Spleen (tissue), 11 donors: ENCODE results near the gene WDR13. TPM values are rescaled to one million over a fixed set of nuclear protein-coding genes. Genes with fewer than 3 reads are reported as not detected.

Experiments used
- DNase-seq: peaks from one replicate; pipeline ENCODE4 v3.0.0-alpha.2; 2020
- H3K27ac ChIP-seq, 8 donors: fragments of 200-600 bp; sonication (generic) in 7 of 8; 1 replicate in 4 of 8; 2 replicates in 4 of 8; pipeline versions ENCODE4 v1.5.0 to v1.8.0; 2016 to 2021; ENCODE audit warnings: inconsistent platforms in 4 of 8, mild to moderate bottlenecking in 4 of 8, moderate library complexity in 1 of 8
- H3K27me3 ChIP-seq, 7 donors: fragments of 200-600 bp; sonication (generic) in 6 of 7; replicated peaks in 1 of 7; 1 replicate in 4 of 7; 2 replicates in 3 of 7; pipeline versions ENCODE4 v1.5.0 to v1.8.0; 2016 to 2021; ENCODE audit warnings: inconsistent platforms in 3 of 7, mild to moderate bottlenecking in 1 of 7
- H3K36me3 ChIP-seq, 6 donors: fragments of 200-600 bp; sonication (generic) in 5 of 6; 1 replicate in 4 of 6; 2 replicates in 2 of 6; pipeline versions ENCODE4 v1.5.0 to v1.8.0; 2016 to 2021; ENCODE audit warnings: inconsistent platforms in 2 of 6
- H3K4me1 ChIP-seq, 6 donors: fragments of 200-600 bp; sonication (generic) in 5 of 6; 1 replicate in 3 of 6; 2 replicates in 3 of 6; pipeline versions ENCODE4 v1.5.0 to v1.8.0; 2016 to 2021; ENCODE audit warnings: inconsistent platforms in 3 of 6
- H3K4me3 ChIP-seq, 8 donors: fragments of 200-600 bp; sonication (generic) in 7 of 8; 1 replicate in 4 of 8; 2 replicates in 4 of 8; pipeline versions ENCODE4 v1.5.0 to v1.8.0; 2016 to 2021; ENCODE audit warnings: inconsistent platforms in 4 of 8, mild to moderate bottlenecking in 4 of 8, moderate library complexity in 2 of 8
- H3K9me3 ChIP-seq, 8 donors: fragments of 200-600 bp; sonication (generic) in 7 of 8; 1 replicate in 4 of 8; 2 replicates in 4 of 8; pipeline versions ENCODE4 v1.5.0 to v1.8.0; 2016 to 2021; ENCODE audit warnings: inconsistent platforms in 4 of 8
- CTCF ChIP-seq, 11 experiments: fragments of 200-600 bp in 7 of 11; fragments of 450-650 bp in 4 of 11; sonication (generic) in 4 of 11; IDR thresholded peaks in 8 of 11; conservative IDR thresholded peaks in 3 of 11; 1 replicate in 7 of 11; 2 replicates in 4 of 11; pipeline versions ENCODE4 v1.4.0 to v1.8.0; 2016 to 2021; ENCODE audit warnings: antibody characterized with exemption in 11 of 11, inconsistent platforms in 4 of 11, mild to moderate bottlenecking in 1 of 11
- POLR2A ChIP-seq, 3 donors: fragments of 450-650 bp; IDR thresholded peaks; one replicate each; pipeline ENCODE4 v1.5.1; 2017; ENCODE audit warnings: antibody characterized with exemption in 3 of 3, mild to moderate bottlenecking in 1 of 3
- POLR2AphosphoS5 ChIP-seq, 3 donors: sonication (generic); formaldehyde crosslinking; IDR thresholded peaks; one replicate each; pipeline ENCODE4 v1.5.1; 2017; ENCODE audit warnings: antibody characterized with exemption in 3 of 3
- WGBS, 5 donors: extraction: QIAGEN DNeasy Blood & Tissue Kit in 3 of 5; methylation state at CpG; one replicate each; pipeline versions ENCODE4 v1.1.5 to v1.1.7; 2013 to 2018; 5-methylcytosine and 5-hydroxymethylcytosine counted together
- intact Hi-C: fragments of 100-400 bp; cut with DNase I; formaldehyde crosslinking; loops from one replicate; pipeline ENCODE4 v1.15.0; 2023; ENCODE audit warnings: low total_unique reads
- polyA plus RNA-seq, 3 donors: library from polyadenylated mRNA; stranded (reverse); fragments of 200-250 nt; gene quantifications; one replicate each; pipeline ENCODE4 v1.2.1, GENCODE V29; 2013
- total RNA-seq, 7 donors: library from RNA; depleted of rRNA in 3 of 7; stranded (reverse); fragments of >200 nt in 3 of 7; fragmentation: NEBNext Ultra II Directional in 4 of 7; extraction: Animal tissue kit (Norgen Biotek cat#: 25700) in 4 of 7; gene quantifications; one replicate each; pipeline versions ENCODE4 v1.1.0 to v1.2.1, GENCODE V29; 2016 to 2021
- donor health status: healthy with polysubstance abuse.
- donor health status: DM: no; HTN: no; CAD: no; lungs with moderate emphysema.
- donor health status: DM: no; HTN: no; CAD: no.
- donor health status: Bipolar disorder and iron deficiency.
- donor health status: healthy.
- donor health status: DM: no; HTN: no; CAD: no.
- donor health status: DM: yes; HTN: yes; CAD: no.

WDR13 gene
- total and polyA plus RNA-seq, 10 donors: 61.2 to 200 (median 85.4) TPM

- Histone ChIP-seq H3K4me3 (peak overlapping the region in 1 of 8 donors; percentile 4), H3K27me3 (no peaks in the 10 kb centered on the region), H3K36me3 (no peaks in the 10 kb centered on the region), H3K4me1 (peaks cover 0 to 7% (median 0%) of the 10 kb centered on the region in 6 donors), H3K27ac (peak overlapping the region in 5 of 8 donors; percentile 33 to 56 (median 51)), H3K9me3 (no peaks in the 10 kb centered on the region)
- intact Hi-C loops: no loop called here
- no peak for DNase-seq
- peak in 1 of 11 experiments; percentile 7 for TF ChIP-seq CTCF (IDR thresholded peaks at IDR 0.05 in 8 of 11, conservative IDR thresholded peaks at IDR 0.05 in 3 of 11)
- TF ChIP-seq POLR2AphosphoS5 (IDR thresholded peaks at IDR 0.05): peak in 2 of 3 donors; percentile 61 to 82
- TF ChIP-seq POLR2A (IDR thresholded peaks at IDR 0.05): no peak
- WGBS, 5 donors: 23 to 42% (median 35%) methylated on average over 4 to 8 of the region's 8 CpGs
Measured at GRCh38 chrX:48617542-48618340, 20.4 kb downstream of the WDR13 start.

- Histone ChIP-seq H3K4me3 (no peak overlapping the region), H3K4me1 (peaks cover 0 to 7% (median 2%) of the 10 kb centered on the region in 6 donors), H3K9me3 (no peaks in the 10 kb centered on the region), H3K27ac (no peak overlapping the region), H3K27me3 (no peaks in the 10 kb centered on the region), H3K36me3 (no peaks in the 10 kb centered on the region)
- DNase-seq: no peak
- WGBS, 5 donors: 77 to 97% (median 91%) methylated on average over 5 of the region's 5 CpGs
- TF ChIP-seq CTCF (IDR thresholded peaks at IDR 0.05 in 8 of 11, conservative IDR thresholded peaks at IDR 0.05 in 3 of 11) (no peak), POLR2AphosphoS5 (IDR thresholded peaks at IDR 0.05) (no peak), POLR2A (IDR thresholded peaks at IDR 0.05) (no peak)
- intact Hi-C loops: no loop called here
Measured at GRCh38 chrX:48626401-48627298, 29.4 kb downstream of the WDR13 start.

GRCh38 chrX:48631376-48632090 lies 34.2 kb downstream of the WDR13 start:
- intact Hi-C loops: no loop called here
- peak; percentile 76 for DNase-seq
- Histone ChIP-seq H3K27me3 (no peaks in the 10 kb centered on the region), H3K4me3 (peak overlapping the region in 1 of 8 donors; percentile 24), H3K36me3 (no peaks in the 10 kb centered on the region), H3K27ac (peak overlapping the region in 4 of 8 donors; percentile 19 to 61 (median 41)), H3K4me1 (peaks cover 0 to 16% (median 7%) of the 10 kb centered on the region in 6 donors), H3K9me3 (no peaks in the 10 kb centered on the region)
- whole genome bisulfite sequencing, 5 donors: 10 to 48% (median 12%) methylated on average over 12 to 18 of the region's 18 CpGs
- TF ChIP-seq POLR2A (IDR thresholded peaks at IDR 0.05) (no peak), POLR2AphosphoS5 (IDR thresholded peaks at IDR 0.05) (peak in 2 of 3 donors; percentile 47 to 55), CTCF (IDR thresholded peaks at IDR 0.05 in 8 of 11, conservative IDR thresholded peaks at IDR 0.05 in 3 of 11) (peak in 8 of 11 experiments; percentile 30 to 65 (median 48))
